LNCAP (cell line): ENCODE results near the gene DNAJC25.

Experiments used
- CTCF ChIP-seq: fragments of 450-650 bp; IDR thresholded peaks from 2 replicates; pipeline ENCODE4 v1.5.1; 2017; ENCODE audit warnings: mild to moderate bottlenecking

The DNAJC25 gene

GRCh38 chr9:111630964-111631213 lies 245 bp upstream of the DNAJC25 start:
- no peak for TF ChIP-seq CTCF

DNA sequence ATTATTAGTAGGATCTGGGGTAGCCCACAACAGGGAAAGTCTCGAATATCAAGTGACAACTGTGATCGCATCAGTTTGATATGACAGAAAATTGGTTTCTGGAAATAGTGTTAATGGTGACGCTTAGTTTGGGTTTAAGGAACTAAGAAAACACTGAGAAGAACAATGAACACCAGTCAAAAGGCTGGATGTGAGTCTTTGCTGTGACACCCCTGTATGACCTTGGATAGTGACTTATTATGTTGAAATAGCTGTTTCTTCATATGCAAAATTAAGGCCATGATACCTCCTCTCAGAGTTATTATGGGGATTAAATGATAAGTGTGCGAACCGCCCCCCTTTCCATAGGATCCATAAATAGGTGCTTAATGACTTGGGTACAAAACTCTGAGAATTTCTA lies 926 bp downstream of the DNAJC25 start:
- no peak for TF ChIP-seq CTCF

DNA sequence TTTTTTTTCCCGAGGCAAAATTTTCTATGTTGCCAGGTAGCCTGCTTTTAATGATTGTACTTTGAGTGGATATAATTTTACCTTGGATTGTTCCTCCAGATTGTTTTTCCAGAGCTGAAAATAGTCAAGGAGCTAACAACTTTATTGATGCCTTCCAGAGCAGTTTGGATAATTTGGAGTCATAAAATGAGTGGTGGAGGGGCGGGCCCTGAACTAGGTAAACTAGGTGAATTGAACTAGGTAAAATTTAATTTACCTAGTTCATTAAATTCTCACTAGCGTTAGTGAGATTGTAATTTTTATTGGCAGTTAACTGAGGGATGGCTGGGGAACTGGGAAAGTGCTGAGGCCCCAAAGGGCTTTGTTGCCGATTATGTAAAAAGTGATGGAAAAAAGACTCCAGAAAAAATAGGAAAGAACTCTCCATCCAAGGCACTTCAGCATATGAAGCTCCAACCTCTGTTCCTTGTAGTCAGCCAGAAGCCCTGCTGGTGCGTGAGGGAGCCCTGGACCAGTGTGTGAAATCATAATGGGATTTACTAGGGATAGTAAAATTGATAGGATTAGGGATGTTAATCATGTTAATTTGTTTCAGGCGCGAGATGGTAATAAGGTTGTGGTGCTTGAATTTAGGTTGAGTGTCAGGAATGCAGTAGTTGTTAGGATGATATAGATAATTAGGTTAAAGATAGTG lies 1.7 kb downstream of the DNAJC25 start:
- no peak for TF ChIP-seq CTCF

GRCh38 chr9:111633389-111633736 lies 2.2 kb downstream of the DNAJC25 start:
- no peak for TF ChIP-seq CTCF

DNA sequence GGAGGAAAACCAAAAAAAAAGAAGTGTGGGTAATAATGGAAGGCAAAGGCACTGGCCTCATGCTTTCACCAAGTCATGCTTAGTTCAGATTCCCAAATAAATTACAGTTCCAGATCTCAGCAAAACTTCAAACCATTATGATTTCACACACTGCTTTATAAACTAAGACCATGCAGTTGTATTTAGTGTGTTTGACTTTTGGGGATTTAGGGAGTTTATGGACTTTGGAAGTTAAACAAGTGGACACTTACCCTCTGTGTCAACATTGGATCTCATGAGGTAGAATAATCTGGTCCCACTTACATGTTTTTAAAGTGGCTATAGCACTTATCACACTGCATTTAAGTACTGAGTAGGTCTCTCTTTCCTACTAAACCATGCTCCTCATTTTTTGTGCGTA lies 3.7 kb downstream of the DNAJC25 start:
- no peak for TF ChIP-seq CTCF

DNA sequence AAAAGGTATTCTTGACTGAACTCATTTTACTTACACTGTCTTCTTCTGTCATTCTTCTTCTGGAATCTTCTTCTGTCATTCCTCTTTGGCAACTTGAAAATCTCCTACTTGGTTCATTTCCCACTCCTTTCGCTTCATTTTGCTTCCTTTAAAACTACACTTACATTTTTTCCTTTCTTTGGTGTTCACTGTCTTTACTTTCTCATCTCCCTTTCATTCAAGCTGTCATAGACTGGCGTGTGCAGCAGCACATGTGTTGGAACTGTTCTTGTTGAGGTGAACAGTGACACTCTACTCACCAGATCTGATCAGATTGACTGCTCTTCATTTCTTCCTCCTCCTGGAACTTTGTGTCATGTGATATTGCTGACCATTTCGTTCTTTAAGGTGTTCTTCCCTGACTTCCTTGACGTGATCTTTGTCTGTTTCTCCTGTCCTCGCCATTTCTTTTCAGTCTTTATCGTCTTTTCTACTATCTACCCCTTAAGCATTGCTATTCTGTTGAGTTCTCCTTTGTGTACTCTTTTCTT lies 6.4 kb downstream of the DNAJC25 start:
- no peak for TF ChIP-seq CTCF

DNA sequence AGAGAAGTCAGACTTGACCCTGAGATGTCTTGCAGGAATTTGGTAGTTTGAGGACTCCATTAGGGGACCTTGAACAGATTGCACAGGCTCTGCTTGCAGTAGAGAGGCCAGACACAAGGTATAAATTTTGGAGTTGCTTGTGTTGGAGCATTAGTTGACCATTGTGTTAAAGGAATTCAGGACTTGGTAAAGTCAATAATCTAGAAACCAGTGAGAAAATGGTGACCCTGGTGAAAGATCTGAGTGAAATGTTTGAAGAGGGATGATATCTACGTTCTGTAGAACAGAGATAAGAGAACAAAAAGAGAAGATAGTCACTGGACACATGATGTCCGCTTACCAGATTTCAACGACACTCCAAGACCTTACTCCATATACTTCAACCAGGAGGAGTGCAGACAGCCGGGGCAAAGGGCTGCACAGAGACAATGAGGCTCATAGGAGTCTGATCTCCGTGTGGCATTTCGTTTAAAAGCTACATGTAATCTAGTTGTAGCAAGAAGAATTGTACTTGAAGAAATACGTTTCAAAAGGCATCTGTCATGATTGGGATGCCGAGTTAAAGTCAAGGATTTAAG lies 13.2 kb downstream of the DNAJC25 start:
- no peak for TF ChIP-seq CTCF

DNA sequence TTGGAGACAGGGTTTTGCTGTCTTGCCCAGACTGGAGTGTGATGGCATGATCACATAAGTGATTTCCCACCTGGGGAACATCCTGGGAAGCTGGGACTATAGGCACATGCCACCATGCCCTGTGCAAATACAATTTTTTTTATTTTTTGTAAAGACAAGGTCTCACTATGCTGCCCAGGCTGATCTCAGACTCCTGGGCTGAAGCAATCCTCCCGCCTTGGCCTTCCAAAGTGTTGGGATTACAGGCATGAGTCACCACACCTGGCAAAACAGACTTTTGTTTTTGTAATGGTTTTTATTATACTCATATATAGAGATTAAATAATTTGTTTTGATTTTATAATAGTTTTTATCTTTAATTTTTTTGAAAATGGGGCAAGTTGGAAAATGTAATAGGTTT lies 14.7 kb downstream of the DNAJC25 start:
- no peak for TF ChIP-seq CTCF
